ENCODE measurements around the gene ULBP2.
A peak's percentile ranks its signal among the peaks of the same experiment; 100 is the strongest.
"Not testable (repeated sequence)": the region's sequence is repeated elsewhere in the genome, so short reads cannot be mapped to it uniquely, and the experiment has no call there.

Gene ULBP2

GRCh38 chr6:149927025-149927424 lies 14.8 kb upstream of the ULBP2 start:
- DNase-seq (ENCODE audit: low read depth), result not testable (repeated sequence)

- DNase-seq (ENCODE audit: low read depth), result no peak
These were observed 12.4 kb upstream of the ULBP2 start for GRCh38 chr6:149929422-149929821.

GRCh38 chr6:149931501-149931900 lies 10.3 kb upstream of the ULBP2 start:
- DNase-seq (ENCODE audit: low read depth), result no peak

DNA sequence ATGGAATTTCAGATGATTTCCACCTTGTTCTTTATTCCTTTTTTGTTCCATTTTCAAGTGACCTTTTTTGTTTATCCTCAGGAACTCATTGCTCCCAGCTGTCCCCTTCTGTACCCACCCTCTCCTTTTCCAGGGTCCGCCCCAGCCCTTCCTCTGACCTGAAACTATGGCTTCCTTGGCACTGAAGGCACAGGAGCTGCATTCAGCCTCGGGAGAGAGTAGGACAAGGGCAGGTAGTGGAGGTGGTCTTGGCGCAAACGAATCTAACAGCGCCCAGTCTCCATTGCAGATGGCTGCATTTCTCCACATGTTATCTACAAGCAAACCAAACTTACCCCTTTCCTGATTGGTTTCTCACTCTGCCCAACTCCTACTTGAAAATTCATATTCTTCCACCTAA lies 8.8 kb upstream of the ULBP2 start:
- DNase-seq (ENCODE audit: low read depth), result no peak

GRCh38 chr6:149933461-149933860 lies 8.4 kb upstream of the ULBP2 start:
- DNase-seq (ENCODE audit: low read depth), result no peak

- peak; percentile 51 for DNase-seq (ENCODE audit: low read depth)
These were observed 7.3 kb upstream of the ULBP2 start for GRCh38 chr6:149934249-149935156.

DNA sequence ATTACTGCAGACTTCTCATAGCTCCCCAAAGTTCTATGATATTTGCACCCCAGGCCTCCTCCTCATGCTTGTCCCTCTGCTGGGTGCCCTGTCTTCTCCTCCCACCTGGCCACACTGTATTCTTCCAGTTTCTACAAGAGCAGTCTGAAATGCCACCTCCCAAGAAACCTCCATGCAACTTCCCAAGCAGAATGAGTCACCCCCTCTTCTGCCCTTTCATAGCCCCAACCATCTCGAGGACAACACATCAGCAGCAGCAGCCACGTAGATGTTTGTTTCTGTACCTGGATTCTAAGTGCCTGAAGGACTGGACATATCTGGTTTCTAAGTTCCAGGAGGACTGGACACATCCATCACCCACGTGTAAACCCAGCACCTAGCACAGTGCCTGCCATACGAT lies 6.6 kb upstream of the ULBP2 start:
- DNase-seq (ENCODE audit: low read depth), result no peak

- no peak for DNase-seq (ENCODE audit: low read depth)
These were observed 6.1 kb upstream of the ULBP2 start for GRCh38 chr6:149935668-149936067.

GRCh38 chr6:149936743-149937142 lies 5.1 kb upstream of the ULBP2 start:
- DNase-seq (ENCODE audit: low read depth), result no peak

GRCh38 chr6:149938013-149938570 lies 3.7 kb upstream of the ULBP2 start:
- not testable (repeated sequence) for DNase-seq (ENCODE audit: low read depth)

DNA sequence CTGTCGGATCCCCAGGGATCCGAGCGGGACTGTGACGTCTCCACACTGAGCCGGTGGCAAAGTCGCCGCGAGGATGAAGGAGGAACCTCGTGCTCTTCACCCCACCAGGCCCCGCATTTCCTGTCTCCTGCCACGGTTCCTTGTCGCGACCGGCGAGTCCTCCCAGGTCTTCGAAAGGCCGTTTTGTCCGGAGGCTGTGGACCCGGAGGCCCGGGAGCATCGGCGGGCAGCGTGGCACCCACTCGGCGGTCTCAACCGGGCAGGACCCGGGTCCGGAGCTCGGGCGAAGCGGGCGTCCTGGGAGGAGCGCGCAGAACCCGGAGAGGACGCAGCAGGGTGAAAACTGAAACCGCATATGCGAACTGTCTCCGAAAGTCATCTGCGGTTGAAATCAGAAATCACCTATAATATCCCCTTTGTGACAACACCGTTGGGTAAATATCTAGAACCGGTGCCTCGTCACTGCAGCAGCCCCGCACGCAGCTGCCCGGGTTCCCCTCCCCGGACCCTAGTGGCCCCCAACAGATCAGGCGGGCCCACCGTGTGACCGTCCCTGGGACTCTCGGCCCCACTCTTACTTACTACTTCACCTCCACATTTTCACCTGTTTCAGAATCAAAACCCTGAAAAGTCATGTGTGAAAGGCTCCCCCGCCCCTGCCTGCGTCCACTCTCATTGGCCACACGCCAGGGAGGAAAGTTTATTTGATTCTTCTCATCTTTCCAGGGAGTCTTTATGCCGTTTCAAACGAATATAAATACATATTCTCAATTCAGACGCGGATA lies 3.1 kb upstream of the ULBP2 start:
- no peak for DNase-seq (ENCODE audit: low read depth)

GRCh38 chr6:149939356-149939648 lies 2.5 kb upstream of the ULBP2 start:
- DNase-seq (ENCODE audit: low read depth), result no peak

GRCh38 chr6:149939909-149940671 lies 1.7 kb upstream of the ULBP2 start:
- no peak for DNase-seq (ENCODE audit: low read depth)

DNA sequence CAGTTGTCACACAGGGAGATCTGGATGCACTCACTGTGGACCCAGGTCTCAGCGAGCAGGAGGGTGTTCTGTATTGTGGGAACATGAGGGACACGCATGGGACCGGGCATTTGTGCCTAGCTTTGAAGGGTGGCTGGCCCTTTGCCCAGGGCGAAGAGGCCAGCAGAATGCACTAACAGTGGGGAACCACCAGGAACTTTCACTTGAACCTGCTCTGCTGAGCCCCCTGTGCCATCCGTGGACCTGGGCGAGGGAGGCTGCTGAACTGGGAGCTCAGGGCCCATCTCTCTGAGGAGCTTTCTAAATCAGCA lies 1.2 kb upstream of the ULBP2 start:
- DNase-seq (ENCODE audit: low read depth), result no peak

GRCh38 chr6:149942461-149942829 lies 631 bp downstream of the ULBP2 start:
- no peak for DNase-seq (ENCODE audit: low read depth)

DNA sequence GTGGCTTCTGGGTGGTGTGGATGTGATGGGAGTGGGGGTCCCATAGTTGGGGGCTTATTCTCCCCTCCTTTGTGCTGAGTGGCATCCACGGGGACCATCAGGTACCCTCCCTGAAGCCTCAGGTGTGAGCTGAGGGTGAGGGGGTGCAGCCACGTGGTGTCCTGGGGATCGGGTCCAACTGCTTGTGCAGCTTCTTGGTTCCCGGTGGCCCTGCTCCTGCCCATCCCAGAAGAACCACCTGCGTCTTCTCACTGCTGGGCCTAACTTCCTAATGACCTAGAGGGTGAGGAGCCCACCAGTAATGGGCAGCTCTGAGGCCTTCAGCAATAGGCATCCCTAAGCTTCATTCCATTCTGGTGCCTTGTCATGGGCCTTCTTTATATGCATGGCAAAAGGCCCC lies 1.5 kb downstream of the ULBP2 start:
- not testable (repeated sequence) for DNase-seq (ENCODE audit: low read depth)

DNA sequence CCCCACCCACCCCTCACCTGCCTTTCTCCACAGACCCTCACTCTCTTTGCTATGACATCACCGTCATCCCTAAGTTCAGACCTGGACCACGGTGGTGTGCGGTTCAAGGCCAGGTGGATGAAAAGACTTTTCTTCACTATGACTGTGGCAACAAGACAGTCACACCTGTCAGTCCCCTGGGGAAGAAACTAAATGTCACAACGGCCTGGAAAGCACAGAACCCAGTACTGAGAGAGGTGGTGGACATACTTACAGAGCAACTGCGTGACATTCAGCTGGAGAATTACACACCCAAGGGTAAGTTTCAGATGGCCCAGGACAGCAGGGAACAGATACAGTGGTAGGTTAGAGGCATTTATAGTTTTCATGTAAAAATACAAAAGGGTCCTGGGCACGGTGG lies 3.5 kb downstream of the ULBP2 start:
- not testable (repeated sequence) for DNase-seq (ENCODE audit: low read depth)

GRCh38 chr6:149946631-149947030 lies 4.8 kb downstream of the ULBP2 start:
- not testable (repeated sequence) for DNase-seq (ENCODE audit: low read depth)

- not testable (repeated sequence) for DNase-seq (ENCODE audit: low read depth)
These were observed 5.7 kb downstream of the ULBP2 start for GRCh38 chr6:149947533-149947932.

- DNase-seq (ENCODE audit: low read depth), result no peak
These were observed 6.2 kb downstream of the ULBP2 start for GRCh38 chr6:149948011-149948410.

- no peak for DNase-seq (ENCODE audit: low read depth)
These were observed 6.8 kb downstream of the ULBP2 start for GRCh38 chr6:149948616-149949015.

DNA sequence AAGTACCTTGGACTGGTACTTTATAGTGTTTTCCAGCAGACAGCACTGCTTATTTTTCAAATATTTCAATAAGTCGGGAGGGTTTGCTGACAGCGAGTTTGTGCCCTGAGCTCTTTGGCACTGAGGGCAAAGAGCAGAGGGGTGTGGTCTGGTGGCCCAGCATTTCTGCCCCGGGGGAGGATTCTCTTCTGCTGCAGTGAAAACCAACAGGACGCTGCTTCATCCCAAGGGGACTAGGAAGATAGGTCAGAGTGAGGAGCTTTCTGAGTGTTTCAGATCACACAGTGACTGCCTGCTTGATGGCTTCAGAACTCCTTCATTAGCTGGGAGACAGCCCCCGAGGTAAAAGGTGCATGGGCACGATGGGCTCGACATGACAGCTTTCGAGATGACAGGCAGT lies 8.6 kb downstream of the ULBP2 start:
- DNase-seq (ENCODE audit: low read depth), result no peak

DNA sequence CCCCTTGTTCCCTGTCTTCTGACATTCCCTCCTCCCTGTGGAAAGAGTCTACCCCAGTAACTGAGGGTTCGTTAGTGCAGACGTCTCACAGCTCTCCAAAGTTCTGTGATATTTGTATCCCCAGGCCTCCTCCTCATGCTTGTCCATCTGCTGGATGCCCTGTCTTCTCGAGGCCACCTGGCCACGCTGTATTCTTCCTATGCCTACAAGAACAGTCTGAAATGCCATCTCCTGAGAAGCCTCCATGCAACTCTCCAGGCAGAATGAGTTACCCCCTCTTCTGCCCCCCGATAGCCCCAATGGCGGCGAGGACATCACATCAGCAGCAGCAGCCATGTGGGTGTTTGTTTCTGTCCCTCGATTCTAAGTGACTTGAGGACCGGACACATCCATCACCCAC lies 9.3 kb downstream of the ULBP2 start:
- DNase-seq (ENCODE audit: low read depth), result no peak
